NOMO-1 treated with dmso at 0.1 percent for 144 hours (cell line): Measurements from ENCODE around the gene RPS6KC1.
"Not testable (repeated sequence)": the region's sequence is repeated elsewhere in the genome, so short reads cannot be mapped to it uniquely, and the experiment has no call there.

Experiments
- DNase-seq: peaks from one replicate; lab custom pipeline; 2025; ENCODE audit not compliant: unreplicated experiment; lab: John Stamatoyannopoulos, UW

The RPS6KC1 gene

DNA sequence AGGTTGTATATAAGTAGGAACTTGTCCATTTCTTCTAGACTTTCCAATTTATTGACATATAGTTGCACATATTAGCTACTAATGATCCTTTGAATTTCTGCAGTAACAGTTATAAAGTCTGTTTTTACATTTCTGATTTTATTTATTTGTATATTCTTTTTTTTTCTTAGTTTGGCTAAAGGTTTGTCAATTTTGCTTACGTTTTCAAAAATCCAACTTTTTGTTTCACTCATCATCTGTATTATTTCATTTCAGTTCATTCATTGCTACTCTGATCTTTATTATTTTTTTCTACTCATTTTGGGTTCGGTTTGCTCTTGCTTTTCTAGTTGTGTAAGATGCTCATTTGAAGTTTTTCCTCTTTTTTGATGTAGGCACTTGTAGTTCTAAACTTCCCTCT, 97.9 kb downstream of the RPS6KC1 start:
- no peak for DNase-seq

DNA sequence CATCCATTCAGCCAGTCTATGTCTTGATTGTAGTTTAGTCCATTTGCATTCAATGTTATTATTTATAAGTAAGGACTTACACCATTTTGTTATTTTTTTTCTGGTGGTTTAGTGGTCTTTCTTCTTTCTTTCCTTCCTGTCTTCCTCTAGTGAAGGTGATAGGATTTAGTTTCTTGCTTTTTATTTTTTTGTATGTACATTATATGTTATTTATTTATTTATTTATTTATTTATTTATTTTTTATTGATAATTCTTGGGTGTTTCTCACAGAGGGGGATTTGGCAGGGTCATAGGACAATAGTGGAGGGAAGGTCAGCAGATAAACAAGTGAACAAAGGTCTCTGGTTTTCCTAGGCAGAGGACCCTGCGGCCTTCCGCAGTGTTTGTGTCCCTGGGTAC, 99.0 kb downstream of the RPS6KC1 start:
- not testable (repeated sequence) for DNase-seq

DNA sequence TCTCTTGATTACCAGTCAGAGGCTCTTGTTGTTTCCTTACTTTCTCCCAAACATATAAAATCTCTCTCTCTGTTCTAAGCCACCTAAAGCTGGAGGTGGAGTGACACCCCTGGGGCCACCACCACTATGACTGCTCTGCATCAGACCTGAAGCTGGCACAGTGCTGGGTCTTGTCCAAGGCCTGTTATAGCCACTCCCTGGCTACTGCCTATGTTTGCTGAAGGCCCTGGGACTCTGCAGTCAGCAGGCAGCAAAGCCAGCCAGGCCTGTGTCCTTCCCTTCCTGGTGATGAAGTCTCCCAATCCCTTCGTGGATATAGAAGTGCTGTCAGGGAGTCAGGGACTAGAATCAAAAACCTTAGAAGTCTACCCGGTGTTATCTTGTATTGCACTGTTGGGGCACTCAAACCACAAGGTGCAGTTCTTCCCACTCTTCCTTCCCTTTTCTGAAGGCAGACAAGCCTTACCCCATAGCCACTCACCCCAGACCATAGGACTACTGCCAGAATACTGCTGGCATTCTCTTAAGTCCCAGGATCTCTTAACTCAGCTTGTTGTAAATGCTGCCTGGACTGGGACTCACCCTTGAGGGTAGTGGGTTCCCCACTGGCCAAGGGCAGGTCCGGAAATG, 103.1 kb downstream of the RPS6KC1 start:
- DNase-seq: peak; percentile 37

GRCh38 chr1:213159376-213159775, 108.3 kb downstream of the RPS6KC1 start:
- DNase-seq: no peak

GRCh38 chr1:213160442-213160841, 109.4 kb downstream of the RPS6KC1 start:
- not testable (repeated sequence) for DNase-seq

DNA sequence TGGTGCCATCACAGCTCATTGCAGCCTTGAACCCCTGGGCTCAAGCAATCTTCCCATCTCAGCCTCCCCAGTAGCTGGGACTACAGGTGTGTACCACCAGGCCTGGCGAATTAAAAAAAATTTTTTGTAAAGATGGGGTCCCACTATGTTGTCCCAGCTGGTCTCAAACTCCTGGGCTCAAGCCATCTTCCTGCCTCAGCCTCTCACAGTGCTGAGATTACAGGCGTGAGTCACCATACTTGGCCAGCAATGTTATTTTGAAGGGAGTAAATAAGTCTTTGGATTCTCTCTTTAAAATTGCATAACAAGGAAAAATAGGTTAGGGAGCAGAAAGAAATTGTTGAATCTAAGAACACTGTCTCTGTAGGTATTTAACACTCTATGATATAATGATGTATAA, 111.3 kb downstream of the RPS6KC1 start:
- DNase-seq: no peak

- no peak for DNase-seq
Observed at GRCh38 chr1:213162862-213163261, 111.8 kb downstream of the RPS6KC1 start.

DNA sequence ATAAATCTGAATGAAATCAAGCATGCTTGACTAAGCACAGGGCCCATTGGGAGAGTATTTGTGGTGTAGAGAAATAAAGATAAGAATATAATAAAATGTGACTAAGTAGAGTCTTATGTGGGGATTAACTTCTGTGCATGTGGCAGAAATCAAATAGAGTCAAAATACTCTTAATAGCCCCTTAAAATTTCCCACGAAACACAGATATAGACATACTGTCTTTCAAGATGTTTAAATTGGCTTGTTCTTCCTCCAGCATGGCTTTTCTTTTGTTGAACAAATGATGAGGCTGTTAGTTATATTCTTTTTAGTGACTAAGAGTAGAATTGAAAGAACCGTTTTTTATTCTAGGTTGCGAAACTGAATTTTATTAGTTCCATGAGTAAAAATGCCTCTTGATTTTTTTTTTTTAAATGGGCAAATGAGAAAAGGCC, 112.3 kb downstream of the RPS6KC1 start:
- no peak for DNase-seq

GRCh38 chr1:213164561-213164960, 113.5 kb downstream of the RPS6KC1 start:
- DNase-seq: no peak

- no peak for DNase-seq
Observed at GRCh38 chr1:213166852-213167251, 115.8 kb downstream of the RPS6KC1 start.

- no peak for DNase-seq
Observed at GRCh38 chr1:213171711-213172110, 120.7 kb downstream of the RPS6KC1 start.

DNA sequence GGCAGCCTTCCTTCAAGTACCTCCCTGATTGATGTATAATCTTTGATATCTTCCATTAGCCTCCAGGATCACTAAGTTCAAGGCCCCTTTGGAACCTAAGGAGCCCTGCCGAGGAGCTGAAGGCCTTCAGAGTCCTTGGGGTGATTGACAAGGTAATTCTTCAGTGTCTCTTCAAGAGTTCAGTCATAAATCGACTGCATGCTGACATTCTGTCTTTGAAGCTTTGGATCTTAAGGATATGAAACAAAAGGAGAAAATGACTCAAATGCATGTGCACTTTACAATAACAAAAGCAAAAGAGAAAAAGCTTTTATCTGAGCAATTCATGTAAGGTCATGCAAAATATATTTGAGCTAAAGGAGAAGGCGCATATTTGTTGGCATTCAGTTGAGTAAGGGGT, 125.3 kb downstream of the RPS6KC1 start:
- DNase-seq: no peak

DNA sequence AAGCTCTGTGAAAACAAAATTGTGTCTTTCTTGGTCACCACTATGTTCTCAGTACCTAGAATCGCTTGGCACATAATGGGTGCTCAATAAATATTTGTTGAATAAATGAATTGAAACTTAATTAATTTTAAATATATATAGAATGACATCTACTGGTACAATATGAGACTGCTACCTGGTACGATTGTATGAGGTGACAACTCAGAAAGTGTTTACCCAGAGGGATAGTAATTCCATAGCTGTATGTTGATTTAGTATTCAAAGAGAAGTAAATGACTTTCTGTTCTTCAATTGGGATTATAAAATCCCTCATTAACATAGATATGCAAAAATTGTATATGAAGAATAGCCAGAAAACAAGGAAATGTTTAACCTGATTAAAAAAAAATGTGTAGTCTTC, 128.7 kb downstream of the RPS6KC1 start:
- no peak for DNase-seq

GRCh38 chr1:213180833-213181232, 129.8 kb downstream of the RPS6KC1 start:
- DNase-seq: no peak

DNA sequence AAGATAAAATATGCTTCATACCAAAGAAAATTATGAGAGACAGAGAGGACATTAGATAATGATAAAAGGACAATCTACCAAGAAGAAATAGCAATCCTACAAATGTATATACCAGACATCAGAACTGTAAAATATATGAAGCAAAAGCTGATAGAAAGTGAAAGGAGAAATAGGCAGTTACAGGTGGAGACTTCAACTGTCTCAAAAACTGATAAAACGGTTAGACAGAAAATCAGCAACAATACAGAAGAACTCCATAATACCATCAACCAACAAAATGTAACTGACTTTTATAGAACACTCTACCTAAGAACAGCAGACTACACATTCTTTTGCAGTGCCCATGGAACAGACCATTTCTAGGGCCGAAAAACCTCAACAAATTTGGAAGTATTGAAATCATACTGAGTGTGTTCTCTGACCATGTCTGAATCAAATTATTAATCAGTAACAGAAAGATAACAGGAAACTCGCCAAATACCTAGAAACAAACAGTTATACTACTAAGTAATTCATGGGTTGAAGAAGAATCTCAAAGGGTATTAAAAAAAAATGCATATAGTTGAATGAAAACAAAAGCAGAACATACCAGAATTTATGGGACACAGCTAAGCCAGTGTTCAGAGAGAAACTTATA, 132.1 kb downstream of the RPS6KC1 start:
- no peak for DNase-seq

DNA sequence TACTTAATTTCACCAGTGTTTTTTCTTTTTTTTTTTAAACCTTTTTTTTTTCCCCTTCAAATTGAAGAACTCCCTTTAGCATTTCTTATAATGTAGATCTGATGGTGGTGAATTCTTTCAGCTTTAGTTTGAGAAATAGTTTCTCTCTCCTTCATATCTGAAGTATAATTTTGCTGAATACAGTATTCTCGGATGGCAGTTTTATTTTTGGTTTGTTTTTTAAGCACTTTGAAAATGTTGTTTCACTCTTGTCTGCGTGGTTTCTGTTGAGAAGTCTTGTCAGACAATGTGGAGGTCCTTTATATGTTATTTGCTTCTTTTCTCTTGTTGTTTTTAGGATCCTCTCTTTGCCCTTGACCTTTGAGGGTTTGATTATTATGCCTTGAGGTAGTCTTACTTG, 135.1 kb downstream of the RPS6KC1 start:
- DNase-seq: no peak

GRCh38 chr1:213192026-213192425, 141.0 kb downstream of the RPS6KC1 start:
- DNase-seq: no peak

GRCh38 chr1:213194383-213194782, 143.3 kb downstream of the RPS6KC1 start:
- no peak for DNase-seq

DNA sequence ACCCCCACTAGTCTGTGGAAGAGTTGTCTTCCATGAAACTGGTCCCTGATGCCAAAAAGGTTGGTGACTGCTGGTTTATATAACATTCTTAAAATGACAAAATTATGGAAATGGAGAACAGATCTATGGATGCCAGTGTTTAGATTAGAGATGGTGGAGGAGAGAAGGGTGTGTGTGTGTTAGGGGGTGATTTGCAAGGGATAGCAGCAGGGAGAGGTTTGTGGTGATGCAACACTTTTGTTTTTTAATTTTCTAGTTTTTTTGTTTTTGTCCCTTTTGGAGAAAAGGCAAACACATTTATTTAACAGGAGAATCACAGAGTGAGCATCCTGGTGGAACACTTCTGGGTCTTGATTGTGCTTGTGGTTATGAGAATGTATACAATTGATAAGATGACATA, 143.8 kb downstream of the RPS6KC1 start:
- no peak for DNase-seq

- not testable (repeated sequence) for DNase-seq
Observed at GRCh38 chr1:213196328-213197054, 145.4 kb downstream of the RPS6KC1 start.

DNA sequence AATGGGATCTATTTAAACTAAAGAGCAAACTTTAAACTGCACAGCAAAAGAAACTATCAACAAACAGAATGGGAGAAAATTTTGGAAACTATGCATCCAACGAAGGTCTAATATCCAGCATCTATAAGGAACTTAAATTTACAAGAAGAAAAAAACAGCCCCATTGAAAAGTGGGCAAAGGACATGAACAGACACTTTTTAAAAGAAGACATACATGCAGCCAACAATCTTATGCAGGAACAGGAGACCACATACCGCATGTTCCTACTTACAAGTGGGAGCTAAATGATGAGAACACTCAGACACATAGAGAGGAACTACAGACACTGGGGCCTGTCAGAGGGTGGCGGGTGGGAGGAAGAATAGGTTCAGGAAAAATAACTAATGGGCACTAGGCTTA, 149.6 kb downstream of the RPS6KC1 start:
- DNase-seq: no peak
